Stimulated activated naive CD8-positive, alpha-beta T cell treated with anti-CD3 and anti-CD28 coated beads, Interleukin-15, Interleukin-2, amounts not matched to agents 100 ng/mL and 50 ng/mL, for 24 hours (primary cell): Measurements from ENCODE around the gene CCDC24.
A peak's percentile ranks its signal among the peaks of the same experiment; 100 is the strongest.

ENCODE experiments used
- H3K27ac Mint-ChIP-seq: one replicate; pipeline ENCODE4 v1.8.0; 2021; ENCODE audit warnings: mild to moderate bottlenecking, mixed read lengths
- H3K27me3 Mint-ChIP-seq: one replicate; pipeline ENCODE4 v1.8.0; 2021; ENCODE audit warnings: mixed read lengths
- H3K36me3 Mint-ChIP-seq: one replicate; pipeline ENCODE4 v1.8.0; 2021; ENCODE audit warnings: low read depth, mixed read lengths
- H3K4me1 Mint-ChIP-seq: one replicate; pipeline ENCODE4 v1.8.0; 2021; ENCODE audit warnings: low read depth, mixed read lengths
- H3K4me3 Mint-ChIP-seq: one replicate; pipeline ENCODE4 v1.8.0; 2021; ENCODE audit warnings: mild to moderate bottlenecking, mixed read lengths
- H3K9me3 Mint-ChIP-seq: one replicate; pipeline ENCODE4 v1.8.0; 2021; ENCODE audit warnings: mixed read lengths

The CCDC24 gene

DNA sequence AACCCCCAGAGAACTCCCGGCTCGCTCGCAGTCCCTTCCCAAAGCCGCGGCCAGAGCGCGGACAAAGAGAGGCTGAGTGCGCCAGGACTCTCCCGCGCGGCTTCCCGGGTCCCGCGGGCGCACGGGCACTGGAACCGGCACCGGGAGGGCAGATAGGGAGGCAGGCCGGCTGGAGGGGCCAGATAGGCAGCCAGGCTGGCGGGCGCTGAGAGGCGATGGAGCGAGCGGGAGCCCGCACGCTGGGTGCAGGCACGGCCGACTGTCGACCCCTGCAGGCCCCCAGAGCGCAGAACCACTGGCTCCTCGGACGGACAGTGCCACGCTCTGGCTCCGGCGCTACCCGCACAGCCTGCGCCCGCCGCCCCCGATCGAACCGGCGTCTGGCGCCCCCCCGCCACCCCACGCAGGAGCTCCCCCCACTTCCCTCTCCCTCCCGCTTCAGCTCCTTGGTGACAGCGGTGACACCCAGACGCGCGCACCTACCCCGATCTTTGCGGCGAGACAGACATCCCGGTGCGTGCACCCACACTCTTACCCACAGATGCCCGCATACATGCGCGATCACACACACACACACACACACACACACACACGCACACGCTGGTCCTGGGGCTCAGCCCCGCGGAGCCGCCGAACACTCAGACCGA, 39.3 kb downstream of the CCDC24 start:
- H3K4me1 Mint-ChIP-seq, result peaks cover 25% of the 10 kb centered on the region
- no peaks in the 10 kb centered on the region for H3K36me3 Mint-ChIP-seq
- H3K27ac Mint-ChIP-seq, result peak overlapping the region; percentile 79
- no peaks in the 10 kb centered on the region for H3K9me3 Mint-ChIP-seq
- H3K27me3 Mint-ChIP-seq, result no peaks in the 10 kb centered on the region
- H3K4me3 Mint-ChIP-seq, result peak overlapping the region; percentile 86

DNA sequence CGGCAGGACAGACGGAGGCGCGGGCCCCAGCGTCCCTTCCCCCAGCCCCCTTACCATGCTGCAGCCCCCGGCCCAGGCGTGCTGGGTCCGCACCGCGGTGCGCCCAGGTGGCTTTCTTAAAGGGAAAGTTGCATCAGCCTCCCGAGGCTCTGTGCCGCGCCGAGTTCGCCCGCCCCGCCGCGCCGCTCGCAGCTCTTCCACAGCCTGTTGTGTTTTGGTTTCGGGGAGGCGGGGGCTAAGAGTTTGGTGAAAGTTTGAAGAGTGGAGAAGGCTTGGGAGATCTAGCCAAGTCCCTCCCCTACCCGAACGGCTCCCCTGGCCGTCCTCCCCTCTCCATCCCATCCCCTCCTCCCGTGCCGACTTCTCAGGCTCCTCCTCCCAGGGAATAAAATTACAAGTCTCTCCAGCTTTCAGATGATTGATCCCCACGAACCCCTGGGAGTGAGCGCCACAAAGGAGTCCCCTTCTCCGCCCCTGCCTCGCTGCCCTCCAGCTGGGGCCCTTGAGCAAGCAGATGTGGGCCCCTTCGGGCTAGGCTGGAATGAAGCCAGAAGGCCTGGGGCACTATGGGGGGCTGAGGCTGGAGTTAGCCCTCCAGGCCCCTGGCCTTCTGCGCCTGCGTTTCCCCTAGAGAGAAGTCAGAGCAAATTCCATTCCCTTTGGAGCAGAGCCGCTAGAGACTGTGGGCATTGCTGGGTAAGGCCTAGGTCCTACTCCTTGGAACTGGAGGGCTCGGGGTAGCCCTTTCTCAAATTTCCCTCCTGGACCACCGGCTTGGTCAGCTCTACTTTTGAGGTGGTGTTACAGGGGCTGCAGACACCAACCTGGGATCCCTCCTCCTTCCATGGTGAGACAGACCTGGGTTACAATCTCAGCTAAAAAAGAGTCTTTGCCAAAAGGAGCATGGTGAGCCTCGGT, 40.1 kb downstream of the CCDC24 start, which contains the start of gene SLC6A9:
Gene SLC6A9 (minus strand): TSS at position 211 of the 918 bp plus-strand sequence. CDS start 7,185 bp downstream, outside the sequence.
- Mint-ChIP-seq H3K36me3 (no peaks in the 10 kb centered on the region), H3K27ac (peak within 1 kb of the TSS; percentile 79), H3K4me1 (peaks cover 25% of the 10 kb centered on the region), H3K9me3 (no peaks in the 10 kb centered on the region), H3K27me3 (no peaks in the 10 kb centered on the region), H3K4me3 (peak within 1 kb of the TSS; percentile 86)

GRCh38 chr1:44032170-44032790, 40.9 kb downstream of the CCDC24 start:
- H3K27ac Mint-ChIP-seq, result no peak overlapping the region
- peak overlapping the region; percentile 38 for H3K4me3 Mint-ChIP-seq
- no peaks in the 10 kb centered on the region for H3K27me3 Mint-ChIP-seq

DNA sequence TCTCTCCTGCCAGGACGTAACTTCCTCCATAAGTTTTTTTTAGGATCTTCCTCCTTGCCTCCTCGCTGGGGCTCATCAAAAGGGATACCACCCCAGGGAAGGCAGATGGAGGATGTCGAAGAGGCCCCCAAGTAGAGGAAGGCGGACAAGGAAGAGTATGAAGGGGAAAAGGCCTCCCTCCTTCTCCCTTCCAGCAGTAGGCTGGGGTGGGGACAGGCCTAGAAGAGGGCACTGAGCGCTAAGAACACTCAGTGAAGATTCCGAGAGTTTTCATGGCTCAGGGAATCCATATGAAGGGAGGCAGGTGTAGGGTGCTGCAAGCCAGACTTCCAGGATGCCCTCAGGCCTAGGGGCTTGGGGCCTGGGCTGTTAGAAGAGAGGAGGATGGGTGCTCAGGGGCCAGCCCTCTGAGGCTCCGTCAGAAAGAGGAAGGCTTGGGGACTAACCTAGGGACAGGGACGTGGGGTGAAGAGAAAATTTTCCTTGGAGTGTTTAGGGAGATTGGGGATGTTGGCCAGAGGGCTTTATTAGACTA, 41.7 kb downstream of the CCDC24 start:
- Mint-ChIP-seq H3K4me3 (no peak overlapping the region), H3K4me1 (peaks cover 21% of the 10 kb centered on the region), H3K9me3 (no peaks in the 10 kb centered on the region), H3K27ac (no peak overlapping the region), H3K36me3 (no peaks in the 10 kb centered on the region), H3K27me3 (no peaks in the 10 kb centered on the region)

More at GRCh38 chr1:44032170-44032790, 40.9 kb downstream of the CCDC24 start:
- peaks cover 25% of the 10 kb centered on the region for H3K4me1 Mint-ChIP-seq
- no peaks in the 10 kb centered on the region for H3K9me3 Mint-ChIP-seq
- H3K36me3 Mint-ChIP-seq, result no peaks in the 10 kb centered on the region

DNA sequence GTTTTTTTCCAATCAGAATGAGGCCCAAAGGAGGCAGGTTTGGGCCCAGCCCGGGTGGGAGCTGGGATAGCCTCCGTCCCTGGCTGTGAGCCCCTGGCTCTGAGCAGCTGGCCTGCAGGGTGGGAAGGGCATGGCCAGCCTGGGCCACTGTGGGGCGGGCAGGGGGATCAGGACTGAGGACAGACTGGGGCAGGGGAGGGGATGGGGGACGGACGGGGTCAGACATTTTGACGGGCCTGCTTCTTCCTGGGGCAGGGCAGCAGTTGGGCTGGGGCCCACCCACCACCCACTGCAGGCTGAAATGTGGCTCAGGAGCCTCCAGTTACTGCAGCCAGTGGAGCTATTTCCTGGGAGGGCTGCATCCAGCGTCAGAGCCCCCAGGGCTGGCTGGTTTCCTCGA, 42.4 kb downstream of the CCDC24 start:
- no peaks in the 10 kb centered on the region for H3K27me3 Mint-ChIP-seq
- no peak overlapping the region for H3K4me3 Mint-ChIP-seq
- no peaks in the 10 kb centered on the region for H3K9me3 Mint-ChIP-seq
- no peaks in the 10 kb centered on the region for H3K36me3 Mint-ChIP-seq
- H3K27ac Mint-ChIP-seq, result no peak overlapping the region
- H3K4me1 Mint-ChIP-seq, result peaks cover 16% of the 10 kb centered on the region

DNA sequence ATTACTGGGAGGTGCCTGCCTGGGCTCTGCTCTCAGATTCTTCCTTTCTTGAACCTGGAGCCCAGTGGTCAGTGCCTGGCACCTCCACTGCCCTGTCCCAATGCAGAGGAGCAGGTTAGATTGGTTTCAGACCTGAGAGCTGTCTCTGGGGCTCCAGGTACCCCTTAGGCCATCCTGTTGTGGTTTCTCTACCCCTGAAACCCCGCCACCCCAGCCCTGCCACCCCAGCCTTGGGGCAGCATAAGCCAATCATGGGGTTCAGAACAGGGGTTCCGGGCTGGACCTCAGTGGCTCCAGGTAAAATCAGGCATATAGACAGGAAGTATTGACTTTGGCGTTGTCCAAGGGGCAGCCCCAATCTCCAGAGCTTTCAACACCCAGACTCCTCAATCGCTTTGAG, 43.0 kb downstream of the CCDC24 start:
- Mint-ChIP-seq H3K9me3 (no peaks in the 10 kb centered on the region), H3K4me1 (peaks cover 9% of the 10 kb centered on the region), H3K4me3 (no peak overlapping the region), H3K27ac (no peak overlapping the region), H3K27me3 (no peaks in the 10 kb centered on the region), H3K36me3 (no peaks in the 10 kb centered on the region)

GRCh38 chr1:44034976-44035716, 43.7 kb downstream of the CCDC24 start:
- Mint-ChIP-seq H3K27me3 (no peaks in the 10 kb centered on the region), H3K9me3 (no peaks in the 10 kb centered on the region), H3K4me1 (peaks cover 4% of the 10 kb centered on the region), H3K4me3 (no peak overlapping the region), H3K27ac (no peak overlapping the region), H3K36me3 (no peaks in the 10 kb centered on the region)

DNA sequence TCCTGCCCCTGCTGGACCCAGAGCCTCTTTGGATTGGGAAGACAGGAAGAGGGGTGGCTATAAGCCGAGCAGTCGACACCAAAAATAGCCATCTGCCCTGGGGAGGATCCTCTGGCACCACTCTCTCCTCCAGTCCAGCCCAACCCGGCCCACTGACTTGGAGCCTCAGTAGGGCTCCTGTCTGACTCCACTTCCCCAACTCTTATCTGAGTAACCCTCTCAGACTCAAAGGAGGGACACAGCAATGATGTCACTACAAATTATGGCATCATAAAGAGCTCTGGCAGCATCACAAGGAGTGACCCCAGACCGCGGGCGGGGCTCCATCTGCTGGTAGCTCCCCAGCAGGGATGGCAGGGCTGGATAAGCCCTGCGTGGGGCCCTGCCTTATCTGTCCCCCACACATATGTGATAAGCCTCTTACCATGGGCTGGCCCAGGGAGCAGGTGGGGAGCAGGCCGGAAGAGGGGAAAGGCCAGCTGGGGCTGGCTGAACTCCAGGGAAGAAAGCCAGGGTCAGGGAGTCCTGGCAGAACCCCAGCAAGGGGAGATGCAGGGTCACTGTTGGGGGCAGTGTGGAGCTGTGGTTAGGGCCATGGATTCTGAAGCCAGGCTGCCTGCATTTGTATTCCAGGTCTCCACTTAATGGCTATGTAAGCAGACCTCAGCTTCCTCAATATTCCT, 44.5 kb downstream of the CCDC24 start:
- H3K27ac Mint-ChIP-seq, result no peak overlapping the region
- peaks cover 3% of the 10 kb centered on the region for H3K27me3 Mint-ChIP-seq
- H3K4me1 Mint-ChIP-seq, result peaks cover 4% of the 10 kb centered on the region
- no peaks in the 10 kb centered on the region for H3K9me3 Mint-ChIP-seq
- H3K36me3 Mint-ChIP-seq, result no peaks in the 10 kb centered on the region
- no peak overlapping the region for H3K4me3 Mint-ChIP-seq

DNA sequence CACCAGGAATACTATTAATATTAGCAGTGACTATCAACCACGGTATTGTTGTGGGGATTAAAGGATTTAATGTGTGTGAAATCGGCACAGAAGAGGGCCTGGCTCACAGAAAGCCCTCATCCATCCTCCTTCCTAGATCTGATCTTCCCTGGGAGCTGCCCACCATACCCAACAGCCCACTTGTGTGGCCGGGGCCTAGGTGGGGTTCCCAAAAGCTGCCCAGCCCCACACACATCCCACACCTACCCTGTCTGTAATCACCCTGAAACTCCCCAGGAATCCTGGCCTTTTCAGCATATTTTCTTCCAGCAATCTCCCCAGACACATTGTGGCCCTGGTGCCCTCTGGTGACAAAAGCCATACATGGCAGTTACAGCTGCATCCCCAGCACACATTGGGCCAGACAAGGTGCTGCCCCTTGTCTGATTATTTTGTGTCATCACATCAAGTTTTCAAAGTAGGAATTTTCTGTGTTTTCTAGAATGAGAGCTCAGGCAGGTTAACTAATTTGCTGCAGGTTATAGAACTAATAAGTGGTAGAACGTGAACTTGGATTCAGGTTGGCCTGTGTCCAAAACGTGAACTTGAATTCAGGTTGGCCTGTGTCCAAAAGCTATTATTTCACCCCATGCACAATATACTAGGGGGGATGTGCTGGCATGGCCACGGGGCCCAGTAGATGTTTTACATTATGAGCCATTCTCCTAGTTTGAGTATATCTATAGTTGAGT, 45.2 kb downstream of the CCDC24 start:
- Mint-ChIP-seq H3K9me3 (no peaks in the 10 kb centered on the region), H3K4me1 (peaks cover 1% of the 10 kb centered on the region), H3K4me3 (no peak overlapping the region), H3K36me3 (no peaks in the 10 kb centered on the region), H3K27me3 (peaks cover 5% of the 10 kb centered on the region), H3K27ac (no peak overlapping the region)

DNA sequence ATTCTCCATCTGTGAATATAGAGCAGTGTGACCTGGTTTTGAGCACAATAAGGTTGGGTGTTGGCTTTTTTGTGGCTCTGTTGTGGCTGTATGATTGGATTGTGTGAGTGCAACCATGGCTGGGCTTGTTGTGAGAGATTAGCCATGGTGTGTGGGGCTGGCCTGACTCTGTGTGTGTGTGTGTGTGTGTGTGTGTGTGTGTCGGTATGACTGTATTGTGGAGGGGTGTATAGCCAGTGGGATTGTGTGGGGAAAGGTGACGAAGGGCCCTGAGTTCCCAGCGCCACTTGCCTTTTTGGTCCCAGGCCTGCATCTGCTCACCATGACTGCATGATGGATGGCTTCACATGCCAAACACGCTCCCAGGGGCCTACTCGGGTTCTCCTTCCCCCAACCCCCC, 45.8 kb downstream of the CCDC24 start:
- no peaks in the 10 kb centered on the region for H3K36me3 Mint-ChIP-seq

DNA sequence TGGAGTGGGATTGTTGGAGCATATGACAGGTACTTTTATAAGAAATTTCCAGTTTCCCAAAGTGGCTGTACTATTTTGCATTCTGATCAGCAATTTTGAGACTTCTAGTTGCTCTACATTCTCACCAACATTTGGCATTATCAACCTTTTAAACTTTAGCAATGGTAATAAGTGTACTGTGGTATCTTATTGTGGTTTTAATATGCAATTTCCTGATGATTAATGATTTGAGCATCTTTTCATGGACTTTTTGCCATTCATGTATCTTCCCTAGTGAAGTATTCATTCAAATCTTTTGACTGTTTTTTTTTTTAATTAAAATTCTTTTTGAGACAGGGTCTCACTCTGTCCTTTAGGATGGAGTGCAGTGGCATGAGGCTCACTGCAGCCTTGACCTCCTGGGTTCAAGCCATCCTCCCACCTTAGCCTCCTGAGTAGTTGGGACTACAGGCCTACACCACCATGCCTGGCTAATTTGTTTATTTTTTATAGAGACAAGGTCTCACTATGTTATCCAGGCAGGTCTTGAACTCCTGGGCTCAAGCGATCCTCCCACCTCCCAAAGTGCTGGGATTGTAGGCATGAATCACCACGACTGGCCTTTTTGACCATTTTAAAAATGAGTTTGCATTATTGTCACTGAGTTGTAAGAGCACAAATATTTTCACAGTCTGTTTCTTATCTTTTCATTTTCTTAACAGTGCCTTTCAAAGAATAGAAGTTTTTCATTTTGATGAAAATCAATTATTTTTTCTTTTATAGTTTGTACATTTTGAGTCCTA, 47.7 kb downstream of the CCDC24 start:
- H3K27ac Mint-ChIP-seq, result no peak overlapping the region

More for the DNA sequence above, 45.8 kb downstream of the CCDC24 start:
- no peak overlapping the region for H3K27ac Mint-ChIP-seq
- H3K4me1 Mint-ChIP-seq, result no peaks in the 10 kb centered on the region
- no peaks in the 10 kb centered on the region for H3K9me3 Mint-ChIP-seq
- H3K27me3 Mint-ChIP-seq, result peaks cover 5% of the 10 kb centered on the region
- H3K4me3 Mint-ChIP-seq, result no peak overlapping the region

DNA sequence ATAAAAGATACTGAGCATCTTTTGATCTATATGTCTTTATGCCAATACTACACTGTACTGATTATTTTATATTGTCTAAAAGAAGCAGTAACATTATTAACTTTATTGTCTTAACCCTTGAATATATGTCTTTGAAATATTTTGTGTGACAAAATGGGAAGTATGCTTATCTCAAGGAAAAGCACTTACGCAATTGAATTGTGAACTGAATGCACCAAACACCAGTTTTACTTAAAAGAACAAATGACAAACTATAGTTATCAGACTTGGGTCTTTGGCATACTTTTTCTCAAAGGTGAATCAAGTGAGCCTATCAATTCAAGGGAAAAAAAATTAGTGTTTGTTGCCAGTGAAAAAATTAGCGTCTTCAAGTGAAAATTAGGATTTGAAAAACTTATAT, 49.0 kb downstream of the CCDC24 start:
- no peaks in the 10 kb centered on the region for H3K36me3 Mint-ChIP-seq
- no peaks in the 10 kb centered on the region for H3K4me1 Mint-ChIP-seq
- H3K27me3 Mint-ChIP-seq, result peaks cover 5% of the 10 kb centered on the region
- no peaks in the 10 kb centered on the region for H3K9me3 Mint-ChIP-seq
- H3K27ac Mint-ChIP-seq, result no peak overlapping the region
- no peak overlapping the region for H3K4me3 Mint-ChIP-seq

More for the DNA sequence above, 47.7 kb downstream of the CCDC24 start:
- H3K36me3 Mint-ChIP-seq, result no peaks in the 10 kb centered on the region
- no peak overlapping the region for H3K4me3 Mint-ChIP-seq
- H3K4me1 Mint-ChIP-seq, result no peaks in the 10 kb centered on the region
- H3K27me3 Mint-ChIP-seq, result peaks cover 5% of the 10 kb centered on the region
- H3K9me3 Mint-ChIP-seq, result no peaks in the 10 kb centered on the region

- Mint-ChIP-seq H3K27ac (no peak overlapping the region), H3K27me3 (peaks cover 5% of the 10 kb centered on the region), H3K4me3 (no peak overlapping the region), H3K9me3 (no peaks in the 10 kb centered on the region), H3K36me3 (no peaks in the 10 kb centered on the region), H3K4me1 (no peaks in the 10 kb centered on the region)
Observed at GRCh38 chr1:44040846-44041245, 49.4 kb downstream of the CCDC24 start.
